Keratinocyte (primary cell): ENCODE measurements around the gene EYS.

Source experiments
- EZH2 ChIP-seq: IDR thresholded peaks from one replicate; pipeline ENCODE4 v1.6.1; 2012; ENCODE audit warnings: inconsistent platforms, mild to moderate bottlenecking, low read length, moderate library complexity
- TF ChIP-seq, protein P1 (sequence below), 3 experiments: IDR thresholded peaks in 1 of 3; conservative IDR thresholded peaks in 1 of 3; optimal IDR thresholded peaks in 1 of 3; 2 replicates in 2 of 3; 3 replicates in 1 of 3; pipeline versions ENCODE3 to v1.5.1; 2011; ENCODE audit warnings: low read length in 3 of 3, mild to moderate bottlenecking in 3 of 3, moderate library complexity in 2 of 3, control low read depth in 1 of 3, inconsistent platforms in 1 of 3; ENCODE audit not compliant: insufficient read depth in 2 of 3; ENCODE audit errors: extremely low read depth in 1 of 3

DNA sequence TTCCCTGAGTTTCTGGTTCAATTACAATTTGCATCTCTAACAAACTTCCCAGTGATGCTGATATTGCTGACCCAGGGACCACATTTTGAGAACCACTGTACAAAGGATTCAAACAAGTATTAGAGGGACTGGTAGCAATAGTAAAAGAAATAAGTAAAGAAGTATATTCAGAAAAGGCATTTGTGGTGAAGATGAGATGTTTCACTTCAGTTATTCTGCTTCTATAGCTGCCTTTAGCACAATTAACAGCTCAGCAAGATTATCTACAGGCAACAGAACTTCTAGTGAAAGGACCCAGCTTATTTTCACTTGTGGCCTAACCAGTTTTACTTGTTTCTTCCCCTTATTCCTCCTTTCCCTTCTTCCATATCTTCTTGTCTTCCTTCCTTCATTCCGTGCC, 1922.0 kb downstream of the EYS start:
- TF ChIP-seq EZH2, result no peak
- TF ChIP-seq, protein P1, sequence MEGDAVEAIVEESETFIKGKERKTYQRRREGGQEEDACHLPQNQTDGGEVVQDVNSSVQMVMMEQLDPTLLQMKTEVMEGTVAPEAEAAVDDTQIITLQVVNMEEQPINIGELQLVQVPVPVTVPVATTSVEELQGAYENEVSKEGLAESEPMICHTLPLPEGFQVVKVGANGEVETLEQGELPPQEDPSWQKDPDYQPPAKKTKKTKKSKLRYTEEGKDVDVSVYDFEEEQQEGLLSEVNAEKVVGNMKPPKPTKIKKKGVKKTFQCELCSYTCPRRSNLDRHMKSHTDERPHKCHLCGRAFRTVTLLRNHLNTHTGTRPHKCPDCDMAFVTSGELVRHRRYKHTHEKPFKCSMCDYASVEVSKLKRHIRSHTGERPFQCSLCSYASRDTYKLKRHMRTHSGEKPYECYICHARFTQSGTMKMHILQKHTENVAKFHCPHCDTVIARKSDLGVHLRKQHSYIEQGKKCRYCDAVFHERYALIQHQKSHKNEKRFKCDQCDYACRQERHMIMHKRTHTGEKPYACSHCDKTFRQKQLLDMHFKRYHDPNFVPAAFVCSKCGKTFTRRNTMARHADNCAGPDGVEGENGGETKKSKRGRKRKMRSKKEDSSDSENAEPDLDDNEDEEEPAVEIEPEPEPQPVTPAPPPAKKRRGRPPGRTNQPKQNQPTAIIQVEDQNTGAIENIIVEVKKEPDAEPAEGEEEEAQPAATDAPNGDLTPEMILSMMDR (optimal IDR thresholded peaks at IDR 0.05 in 1 of 3, IDR thresholded peaks at IDR 0.05 in 1 of 3, conservative IDR thresholded peaks at IDR 0.05 in 1 of 3; ENCODE audit: extremely low read depth in 1 of 3, insufficient read depth in 2 of 3, low read length in 3 of 3), result no peak
